WI38 (cell line): ENCODE data around the gene MACF1.

ENCODE experiments used
- H3K4me3 ChIP-seq: 2 replicates; pipeline ENCODE4 v1.5.1; 2011; ENCODE audit warnings: low read depth, mild to moderate bottlenecking, control low read depth, low read length
- CTCF ChIP-seq: IDR thresholded peaks from 2 replicates; pipeline ENCODE4 v1.5.1; 2012; ENCODE audit warnings: low read depth, mild to moderate bottlenecking, control low read depth, low read length

The MACF1 gene

DNA sequence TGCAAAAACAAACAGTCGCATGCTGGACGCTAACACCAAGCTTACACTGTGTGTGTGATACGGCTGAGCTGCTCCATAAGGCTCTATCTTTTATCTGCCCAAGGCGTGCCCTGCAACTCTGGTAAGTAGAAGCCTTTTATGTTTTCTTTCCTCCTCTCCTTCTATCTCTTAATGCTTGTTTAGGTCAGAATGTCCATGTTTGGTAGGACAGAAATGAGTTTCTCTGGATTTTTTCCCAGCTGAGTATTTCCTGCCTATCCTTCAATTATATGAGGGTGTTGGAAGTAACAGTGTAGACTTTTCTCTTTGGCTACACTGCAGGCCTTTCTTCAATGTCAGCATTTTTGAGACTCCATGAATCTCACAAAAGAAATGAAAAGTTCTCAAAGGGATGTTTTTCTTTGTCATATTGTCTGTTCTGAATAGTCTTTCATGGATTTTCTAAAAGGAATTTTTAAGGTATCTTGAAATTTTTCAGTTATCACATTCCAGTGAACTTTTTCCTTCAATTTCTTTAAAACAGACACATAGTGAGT lies 124.2 kb downstream of the MACF1 start:
- TF ChIP-seq CTCF: no peak
- H3K4me3 ChIP-seq: no peak overlapping the region

- no peak overlapping the region for H3K4me3 ChIP-seq
- no peak for TF ChIP-seq CTCF
Measured at GRCh38 chr1:39331647-39332046, 127.2 kb downstream of the MACF1 start.

DNA sequence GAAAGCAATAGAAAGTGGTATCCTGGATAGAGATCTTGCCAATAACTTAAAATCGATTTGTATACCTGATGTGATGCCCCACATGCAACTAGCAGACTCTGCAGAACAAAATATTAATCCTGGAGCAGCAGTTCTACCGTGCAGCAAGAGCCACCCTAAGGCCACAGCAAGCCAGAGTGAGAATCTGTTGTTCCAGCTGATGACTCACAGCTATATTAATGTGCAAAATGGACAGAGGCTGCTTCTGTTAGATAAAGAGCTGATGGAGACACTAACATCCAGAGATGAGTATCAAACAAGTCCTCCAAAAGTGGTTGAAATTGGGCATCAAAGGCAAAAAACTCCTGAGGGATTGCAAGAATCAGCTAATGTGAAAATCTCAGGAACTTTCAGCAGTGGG lies 127.8 kb downstream of the MACF1 start:
- TF ChIP-seq CTCF: no peak
- H3K4me3 ChIP-seq: no peak overlapping the region

DNA sequence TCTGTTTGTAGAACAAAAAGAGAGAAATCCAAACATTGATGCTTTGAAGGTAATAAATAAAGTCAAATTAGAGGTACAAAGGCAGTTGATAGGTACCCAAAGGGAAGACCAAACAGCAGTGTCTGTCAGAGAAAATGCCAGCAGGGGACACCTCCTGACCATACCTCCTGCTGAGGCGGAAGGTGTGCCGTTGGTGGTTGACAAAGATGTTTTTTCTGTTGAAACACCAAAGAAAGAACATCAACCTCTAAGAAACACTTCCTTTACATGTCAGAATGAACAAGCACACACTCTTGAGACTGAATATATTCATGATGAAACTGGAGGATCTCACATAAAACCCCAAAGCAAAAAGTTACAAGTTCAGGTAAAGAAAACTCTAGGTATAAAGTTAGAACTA lies 128.3 kb downstream of the MACF1 start:
- no peak overlapping the region for H3K4me3 ChIP-seq
- no peak for TF ChIP-seq CTCF

DNA sequence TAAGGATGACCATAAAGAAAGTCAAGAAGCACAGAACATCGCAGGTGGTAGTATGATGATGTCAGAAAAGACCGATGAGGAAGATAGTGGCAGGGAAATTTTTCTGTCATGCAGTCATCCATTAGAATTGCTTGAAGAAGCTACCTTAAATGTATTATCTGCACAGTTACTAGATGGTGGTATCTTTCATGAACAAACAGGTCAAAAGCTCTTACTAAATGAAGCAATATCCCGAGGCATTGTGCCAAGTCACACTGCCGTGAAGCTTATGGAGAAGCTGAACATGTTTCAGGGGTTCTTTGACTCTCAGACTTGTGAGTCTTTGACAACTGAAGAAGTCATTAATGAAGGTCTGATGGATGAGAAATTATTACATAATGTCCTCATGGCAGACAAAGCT lies 128.8 kb downstream of the MACF1 start:
- TF ChIP-seq CTCF: no peak
- H3K4me3 ChIP-seq: no peak overlapping the region

DNA sequence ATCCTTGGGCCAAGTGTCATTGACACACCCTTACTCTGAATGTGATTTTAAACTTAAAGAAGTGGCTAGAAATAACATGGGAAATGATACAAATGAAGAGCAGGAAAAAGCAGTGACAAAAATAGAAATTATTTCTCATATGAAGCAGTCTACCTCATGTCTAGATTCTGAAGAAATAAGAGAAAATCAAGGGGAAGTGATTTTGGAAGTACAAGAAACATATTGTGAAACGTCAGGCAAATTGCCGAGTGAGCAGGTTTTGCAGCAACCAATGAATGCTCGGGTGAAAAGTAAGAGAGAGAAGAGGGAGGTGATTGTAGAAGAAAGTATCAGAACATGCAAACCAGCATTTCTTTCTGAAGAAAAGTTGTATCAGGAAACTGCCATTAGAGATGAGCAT lies 130.7 kb downstream of the MACF1 start:
- no peak for TF ChIP-seq CTCF
- no peak overlapping the region for H3K4me3 ChIP-seq

DNA sequence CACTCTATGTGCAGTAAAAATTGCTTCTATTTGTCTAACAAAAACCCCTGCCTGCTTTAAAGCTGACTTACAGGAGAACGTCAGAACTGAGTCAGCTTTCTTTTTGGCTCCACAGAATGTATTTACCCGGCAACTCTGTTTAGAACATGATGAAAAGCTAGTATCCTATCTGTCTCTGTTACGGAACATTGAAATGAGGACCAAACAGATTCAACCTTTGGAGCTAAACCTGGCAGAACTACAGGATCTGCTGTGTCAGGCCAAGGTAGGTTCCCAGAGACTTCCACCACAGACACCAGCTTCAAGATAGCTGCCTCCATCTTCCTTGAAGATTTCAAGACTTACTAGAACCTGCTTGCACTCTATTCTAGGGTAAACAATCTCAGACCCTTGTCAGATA lies 132.6 kb downstream of the MACF1 start:
- no peak overlapping the region for H3K4me3 ChIP-seq
- TF ChIP-seq CTCF: no peak
